22Rv1 (cell line): ENCODE results near the gene ABL1.

Source experiments
- CTCF ChIP-seq: fragments of 450-650 bp; IDR thresholded peaks from 2 replicates; pipeline ENCODE4 v1.5.1; 2017; ENCODE audit warnings: mild to moderate bottlenecking
- ZFX ChIP-seq: fragments of 450-650 bp; IDR thresholded peaks from 2 replicates; pipeline ENCODE4 v1.6.1; 2017; ENCODE audit warnings: antibody characterized with exemption, borderline replicate concordance

- TF ChIP-seq CTCF (no peak), ZFX (no peak)
Measured at GRCh38 chr9:130861372-130862180, 26.5 kb downstream of the ABL1 start.
